Endodermal cell (in vitro differentiated cells): Measurements from ENCODE around the gene FBLN2. TPM values are rescaled to one million over a fixed set of nuclear protein-coding genes. Genes with fewer than 3 reads are reported as not detected.

ENCODE experiments used
- DNase-seq: peaks from one replicate; pipeline ENCODE4 v3.0.0-alpha.2; 2017
- H3K27ac ChIP-seq: 2 replicates; pipeline ENCODE4 v1.5.1; 2013; ENCODE audit warnings: mild to moderate bottlenecking, low read depth, low read length, moderate library complexity
- H3K27me3 ChIP-seq: 2 replicates; pipeline ENCODE4 v1.6.1; 2013; ENCODE audit warnings: mild to moderate bottlenecking, low read length, moderate library complexity; ENCODE audit not compliant: insufficient read depth, control insufficient read depth, poor library complexity, severe bottlenecking
- H3K36me3 ChIP-seq: 2 replicates; pipeline ENCODE4 v1.7.0; 2013; ENCODE audit warnings: mild to moderate bottlenecking, low read length, moderate library complexity; ENCODE audit not compliant: control insufficient read depth, insufficient read depth
- H3K4me1 ChIP-seq: one replicate; pipeline ENCODE4 v1.7.0; 2013; ENCODE audit warnings: low read length; ENCODE audit not compliant: control insufficient read depth, insufficient read depth
- H3K4me3 ChIP-seq: 2 replicates; pipeline ENCODE4 v1.5.1; 2013; ENCODE audit warnings: mild to moderate bottlenecking, low read length, moderate library complexity
- H3K9ac ChIP-seq: 2 replicates; pipeline ENCODE4 v1.6.1; 2013; ENCODE audit warnings: mild to moderate bottlenecking, low read length, moderate library complexity; ENCODE audit not compliant: poor library complexity, severe bottlenecking; ENCODE audit errors: extremely low read depth
- H3K9me3 ChIP-seq: 2 replicates; pipeline ENCODE4 v1.6.1; 2013; ENCODE audit warnings: mild to moderate bottlenecking, low read length, moderate library complexity; ENCODE audit not compliant: control insufficient read depth
- H3K27ac Mint-ChIP-seq: 2 replicates; pipeline ENCODE4 v1.8.0; 2020; ENCODE audit warnings: mixed read lengths
- H3K27me3 Mint-ChIP-seq: 2 replicates; pipeline ENCODE4 v1.8.0; 2021; ENCODE audit warnings: mild to moderate bottlenecking, mixed read lengths; ENCODE audit not compliant: insufficient read depth
- H3K36me3 Mint-ChIP-seq: 2 replicates; pipeline ENCODE4 v1.8.0; 2020; ENCODE audit warnings: low read depth, mixed read lengths
- H3K4me1 Mint-ChIP-seq: 2 replicates; pipeline ENCODE4 v1.8.0; 2020; ENCODE audit warnings: mixed read lengths
- H3K4me3 Mint-ChIP-seq: 2 replicates; pipeline ENCODE4 v1.8.0; 2020; ENCODE audit warnings: mild to moderate bottlenecking, moderate library complexity, mixed read lengths
- H3K9me3 Mint-ChIP-seq: 2 replicates; pipeline ENCODE4 v1.8.0; 2020; ENCODE audit warnings: mild to moderate bottlenecking, mixed read lengths
- CTCF ChIP-seq: fragments of 200-600 bp; sonication (generic); conservative IDR thresholded peaks from 2 replicates; pipeline ENCODE4 v1.5.0; 2021; ENCODE audit warnings: antibody characterized with exemption, mild to moderate bottlenecking
- WGBS, 2 experiments: methylation state at CpG; one replicate each; pipeline versions ENCODE4 v1.1.5 to v1.1.7; 2013; ENCODE audit warnings: missing lambda C conversion rate in 2 of 2, mixed read lengths in 1 of 2; ENCODE audit not compliant: insufficient coverage in 1 of 2, insufficient read length in 1 of 2; 5-methylcytosine and 5-hydroxymethylcytosine counted together
- total RNA-seq, 2 donors: library from RNA; stranded (reverse); fragmentation: NEBNext Ultra II Directional in 1 of 2; extraction: Animal tissue kit (Norgen Biotek cat#: 25700) in 1 of 2; gene quantifications; 2 replicates in 1 of 2; 3 replicates in 1 of 2; pipeline ENCODE4 v1.2.1, GENCODE V29; 2021

Gene FBLN2
- total RNA-seq, 2 donors from 2014 or later: 86.1 to 136 TPM

GRCh38 chr3:13574798-13575451, 26.0 kb downstream of the FBLN2 start:
- Histone ChIP-seq H3K9ac (peak overlapping the region; percentile 11), H3K27ac (peak overlapping the region; percentile 73), H3K9me3 (no peaks in the 10 kb centered on the region), H3K4me1 (peaks cover 20% of the 10 kb centered on the region), H3K4me3 (no peak overlapping the region), H3K36me3 (no peaks in the 10 kb centered on the region), H3K27me3 (no peaks in the 10 kb centered on the region)
- Mint-ChIP-seq H3K36me3 (peaks cover 5% of the 10 kb centered on the region), H3K4me1 (peaks cover 27% of the 10 kb centered on the region), H3K27ac (peak overlapping the region; percentile 82), H3K27me3 (peaks cover 3% of the 10 kb centered on the region), H3K9me3 (no peaks in the 10 kb centered on the region), H3K4me3 (peak overlapping the region; percentile 25)
- DNase-seq: peak; percentile 78
- TF ChIP-seq CTCF: no peak
- WGBS, 2 experiments: 38 to 58% methylated on average over 12 to 18 of the region's 18 CpGs

GRCh38 chr3:13575459-13576061, 26.6 kb downstream of the FBLN2 start:
- H3K36me3 ChIP-seq: no peaks in the 10 kb centered on the region
- peaks cover 20% of the 10 kb centered on the region for H3K4me1 ChIP-seq
- peak; percentile 60 for DNase-seq
- H3K27ac ChIP-seq: peak overlapping the region; percentile 73
- H3K36me3 Mint-ChIP-seq: peaks cover 5% of the 10 kb centered on the region
- no peaks in the 10 kb centered on the region for H3K9me3 Mint-ChIP-seq
- H3K27me3 ChIP-seq: no peaks in the 10 kb centered on the region
- 73 to 75% methylated on average over 5 to 11 of the region's 11 CpGs for WGBS, 2 experiments
- TF ChIP-seq CTCF: no peak
- H3K4me3 ChIP-seq: no peak overlapping the region
- H3K4me3 Mint-ChIP-seq: peak overlapping the region; percentile 25
- H3K27me3 Mint-ChIP-seq: peaks cover 3% of the 10 kb centered on the region
- peak overlapping the region; percentile 82 for H3K27ac Mint-ChIP-seq
- no peaks in the 10 kb centered on the region for H3K9me3 ChIP-seq
- H3K4me1 Mint-ChIP-seq: peaks cover 27% of the 10 kb centered on the region
- peak overlapping the region; percentile 11 for H3K9ac ChIP-seq

- WGBS, 2 experiments: 96 to 97% methylated on average over 7 to 14 of the region's 14 CpGs
- peaks cover 5% of the 10 kb centered on the region for H3K36me3 Mint-ChIP-seq
- no peak overlapping the region for H3K27ac Mint-ChIP-seq
- H3K36me3 ChIP-seq: no peaks in the 10 kb centered on the region
- DNase-seq: no peak
- H3K27me3 Mint-ChIP-seq: peaks cover 3% of the 10 kb centered on the region
- peaks cover 31% of the 10 kb centered on the region for H3K4me1 Mint-ChIP-seq
- TF ChIP-seq CTCF: no peak
- no peaks in the 10 kb centered on the region for H3K9me3 ChIP-seq
- H3K4me3 ChIP-seq: no peak overlapping the region
- no peak overlapping the region for H3K27ac ChIP-seq
- no peaks in the 10 kb centered on the region for H3K27me3 ChIP-seq
- peaks cover 20% of the 10 kb centered on the region for H3K4me1 ChIP-seq
- no peak overlapping the region for H3K4me3 Mint-ChIP-seq
- H3K9me3 Mint-ChIP-seq: no peaks in the 10 kb centered on the region
- no peak overlapping the region for H3K9ac ChIP-seq
Measured at GRCh38 chr3:13577181-13578121, 28.5 kb downstream of the FBLN2 start.
